Right lung (tissue), 10 donors: ENCODE measurements around the gene FAM156A. TPM values are rescaled to one million over a fixed set of nuclear protein-coding genes. Genes with fewer than 3 reads are reported as not detected.
"Not testable (repeated sequence)": the region's sequence is repeated elsewhere in the genome, so short reads cannot be mapped to it uniquely, and the experiment has no call there.

Experiments
- DNase-seq, 2 donors: peaks; one replicate each; pipeline ENCODE4 v3.0.0-alpha.2; 2013
- long read RNA-seq, 8 donors: transcript quantifications; one replicate each; lab custom pipeline, GENCODE V29; 2026
- polyA plus RNA-seq, 5 donors: library from polyadenylated mRNA; unstranded; fragments of 120-200 nt; gene quantifications; one replicate each; pipeline versions ENCODE4 v1.2.1 to v1.2.3, GENCODE V29; 2013; ENCODE audit warnings: inconsistent platforms in 1 of 5, low replicate concordance in 1 of 5; ENCODE audit not compliant: insufficient read length in 5 of 5, insufficient read depth in 1 of 5

FAM156A gene, protein sequence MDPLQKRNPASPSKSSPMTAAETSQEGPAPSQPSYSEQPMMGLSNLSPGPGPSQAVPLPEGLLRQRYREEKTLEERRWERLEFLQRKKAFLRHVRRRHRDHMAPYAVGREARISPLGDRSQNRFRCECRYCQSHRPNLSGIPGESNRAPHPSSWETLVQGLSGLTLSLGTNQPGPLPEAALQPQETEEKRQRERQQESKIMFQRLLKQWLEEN
- polyA plus RNA-seq = 10 to 100 TPM; 34.2 to 48.9 (median 42.3) TPM
- long read RNA-seq, donor 1, transcript FAM156A-201 (4 exons, 2,942 nt) = major isoform, 5 of 10 reads
- long read RNA-seq, donor 1, partial matches to known transcripts = 0 of 10 reads
- long read RNA-seq, donor 1, other reads (novel, unspliced or antisense) = 0 of 10 reads
- long read RNA-seq, donor 2, transcript FAM156A-221 (3 exons, 3,757 nt) = major isoform, 5 of 6 reads
- long read RNA-seq, donor 2, partial matches to known transcripts = 0 of 6 reads
- long read RNA-seq, donor 2, other reads (novel, unspliced or antisense) = 0 of 6 reads
- long read RNA-seq, donor 3, transcript FAM156A-221 (3 exons, 3,757 nt) = major isoform, 5 of 7 reads
- long read RNA-seq, donor 3, partial matches to known transcripts = 0 of 7 reads
- long read RNA-seq, donor 3, other reads (novel, unspliced or antisense) = 0 of 7 reads
- long read RNA-seq, donor 4, transcript FAM156A-221 (3 exons, 3,757 nt) = major isoform, 5 of 7 reads
- long read RNA-seq, donor 4, partial matches to known transcripts = 0 of 7 reads
- long read RNA-seq, donor 4, other reads (novel, unspliced or antisense) = 0 of 7 reads
- long read RNA-seq, donor 5, transcript FAM156A-221 (3 exons, 3,757 nt) = major isoform, 6 of 12 reads
- long read RNA-seq, donor 5, partial matches to known transcripts = 0 of 12 reads
- long read RNA-seq, donor 5, other reads (novel, unspliced or antisense) = 0 of 12 reads
- long read RNA-seq, donor 6, transcript FAM156A-221 (3 exons, 3,757 nt) = major isoform, 9 of 17 reads
- long read RNA-seq, donor 6, partial matches to known transcripts = 5 of 17 reads
- long read RNA-seq, donor 6, other reads (novel, unspliced or antisense) = 0 of 17 reads
- long read RNA-seq, donor 7, partial matches to known transcripts = 0 of 9 reads
- long read RNA-seq, donor 7, other reads (novel, unspliced or antisense) = 0 of 9 reads
- long read RNA-seq, donor 8, partial matches to known transcripts = 0 of 2 reads
- long read RNA-seq, donor 8, other reads (novel, unspliced or antisense) = 0 of 2 reads

DNA sequence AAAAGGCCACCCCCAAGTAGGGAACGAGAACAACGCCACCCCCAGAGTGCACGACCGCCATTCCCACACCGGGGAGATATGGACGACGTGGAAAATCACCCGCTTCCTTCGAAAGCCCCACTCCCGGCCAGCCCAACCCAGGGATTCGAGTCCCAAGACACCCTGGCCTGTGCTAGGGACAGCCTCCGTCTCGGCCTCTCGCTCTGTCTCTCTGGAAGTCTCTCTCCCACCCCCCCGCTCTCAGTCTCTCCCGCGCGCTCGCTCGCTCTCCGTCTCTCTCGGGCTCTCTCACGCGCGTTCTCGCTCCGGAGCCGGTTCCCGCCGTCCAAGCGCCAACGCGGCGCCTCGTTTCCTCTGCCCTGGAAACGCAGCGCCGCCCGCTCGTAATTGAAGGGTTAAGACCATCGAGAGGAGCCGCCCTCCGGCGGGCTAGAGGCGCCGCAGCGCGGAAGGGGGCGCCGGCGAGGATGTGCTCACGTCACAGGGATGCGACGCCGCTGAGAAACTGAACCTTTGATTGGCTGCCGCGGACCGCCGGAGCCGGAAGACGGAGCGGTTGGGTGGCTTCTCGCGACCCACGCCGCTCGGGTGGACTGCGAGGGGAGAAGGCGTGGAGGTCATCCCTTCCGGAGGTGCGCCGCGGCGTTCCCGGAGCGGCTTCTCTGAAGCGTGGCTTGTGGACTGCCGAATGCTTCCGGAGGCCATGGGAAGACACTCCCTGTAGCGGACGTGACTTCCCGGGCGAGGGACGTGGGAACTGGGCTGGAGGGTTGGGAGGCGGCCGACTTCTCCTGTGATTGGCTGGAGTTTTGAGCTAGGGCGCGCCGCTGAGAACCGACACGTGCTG, at the start of gene FAM156A:
Gene FAM156A, minus strand, starts transcription at position 406 of the 847 bp plus-strand sequence. CDS start 9,930 bp downstream, outside the sequence.
- not testable (repeated sequence) for DNase-seq

GRCh38 chrX:53005327-53005726, 47.0 kb upstream of the FAM156A start:
- DNase-seq = no peak

- DNase-seq = no peak
Measured at GRCh38 chrX:53004811-53005210, 46.5 kb upstream of the FAM156A start.

DNA sequence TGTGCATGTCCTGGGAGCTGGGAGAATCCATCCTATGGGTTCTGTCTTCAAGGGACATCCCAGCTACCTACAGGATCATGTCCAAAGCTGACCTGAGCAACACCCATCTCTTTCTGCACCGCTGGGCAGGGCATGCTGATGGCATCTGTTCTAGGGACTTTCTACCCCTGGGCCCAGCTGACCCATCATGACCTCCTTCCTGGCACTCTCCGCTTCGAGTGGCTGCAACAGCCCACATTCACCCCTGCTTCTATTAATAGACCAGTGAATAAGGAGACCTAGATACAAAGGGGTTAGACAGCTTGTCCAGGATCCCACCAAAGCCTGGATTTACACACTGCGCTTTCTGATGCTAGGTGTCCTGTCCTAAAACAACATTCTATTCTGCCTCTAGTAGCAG, 45.7 kb upstream of the FAM156A start:
- no peak for DNase-seq

DNA sequence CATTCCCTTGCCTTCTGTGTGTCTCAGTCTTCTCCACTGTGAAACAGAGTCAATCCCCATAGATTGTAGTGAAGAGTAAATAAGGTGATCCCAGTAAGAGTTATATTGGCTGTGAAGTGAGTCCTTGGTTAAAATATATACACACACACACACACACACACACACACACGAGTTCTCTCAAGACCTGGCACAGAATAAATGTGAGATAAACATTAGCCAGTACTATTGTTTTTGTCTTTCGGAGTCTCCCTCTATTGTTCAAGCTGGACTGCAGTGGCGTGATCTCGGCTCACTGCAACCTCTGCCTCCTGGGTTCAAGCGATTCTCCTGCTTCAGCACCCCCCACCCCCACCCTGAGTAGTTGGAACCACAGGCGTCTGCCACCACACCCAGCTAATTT, 44.8 kb upstream of the FAM156A start:
- no peak for DNase-seq

DNA sequence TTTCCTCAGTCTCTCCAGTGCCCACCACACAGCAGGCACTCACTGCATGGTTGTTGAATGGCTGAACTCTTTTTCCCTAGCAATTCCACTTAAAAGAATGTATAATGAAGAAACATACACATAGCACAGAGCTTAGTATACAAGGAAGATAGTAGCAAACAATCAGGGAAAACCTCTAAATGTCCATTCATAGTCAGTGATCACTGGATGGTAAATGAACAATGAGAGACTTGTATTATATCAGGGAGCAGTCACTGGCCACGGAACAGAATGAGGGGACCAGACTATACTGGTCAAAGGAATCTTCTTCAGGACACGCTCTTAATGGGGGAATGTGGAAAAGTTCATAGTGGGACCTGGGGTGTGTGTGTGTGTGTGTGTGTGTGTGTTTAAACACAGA, 43.6 kb upstream of the FAM156A start:
- no peak for DNase-seq

DNA sequence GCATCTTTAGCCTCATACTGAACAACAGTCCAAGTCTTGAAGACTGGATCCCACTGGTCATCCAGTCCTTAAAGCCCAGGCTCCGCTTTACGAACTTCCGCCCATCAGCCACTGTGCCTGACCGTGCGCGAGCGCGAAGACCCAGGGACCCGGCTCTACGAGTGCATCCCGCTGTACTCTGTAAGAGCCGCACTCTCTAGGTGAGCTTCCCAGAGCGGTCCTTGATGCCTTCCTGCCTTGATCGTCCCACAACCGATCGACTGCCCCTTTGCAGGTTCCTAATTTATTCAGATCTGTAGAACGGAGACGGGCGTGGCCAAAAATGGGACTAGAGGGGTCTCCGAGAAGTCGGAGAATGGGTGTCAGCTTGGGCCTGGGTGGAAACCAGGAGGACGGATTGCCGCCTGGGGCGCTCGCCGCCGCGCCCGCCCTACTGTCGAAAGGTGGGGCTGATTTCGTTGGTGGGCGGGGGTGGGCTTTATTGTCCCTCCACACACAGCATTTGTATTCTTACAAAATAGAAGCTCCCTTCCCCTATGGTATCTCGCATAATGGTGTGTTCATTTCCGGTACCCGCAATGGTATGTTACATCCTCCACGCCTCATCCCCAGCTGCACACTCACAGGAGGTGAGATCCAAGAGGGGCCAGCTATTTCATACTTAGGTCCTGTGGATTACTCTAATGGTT, 42.3 kb upstream of the FAM156A start:
- DNase-seq = no peak

GRCh38 chrX:52995987-52996331, 37.6 kb upstream of the FAM156A start:
- DNase-seq = no peak

GRCh38 chrX:52995135-52995986, 37.0 kb upstream of the FAM156A start:
- peak; percentile 93 to 94 for DNase-seq

GRCh38 chrX:52990848-52991247, 32.5 kb upstream of the FAM156A start:
- DNase-seq = no peak

DNA sequence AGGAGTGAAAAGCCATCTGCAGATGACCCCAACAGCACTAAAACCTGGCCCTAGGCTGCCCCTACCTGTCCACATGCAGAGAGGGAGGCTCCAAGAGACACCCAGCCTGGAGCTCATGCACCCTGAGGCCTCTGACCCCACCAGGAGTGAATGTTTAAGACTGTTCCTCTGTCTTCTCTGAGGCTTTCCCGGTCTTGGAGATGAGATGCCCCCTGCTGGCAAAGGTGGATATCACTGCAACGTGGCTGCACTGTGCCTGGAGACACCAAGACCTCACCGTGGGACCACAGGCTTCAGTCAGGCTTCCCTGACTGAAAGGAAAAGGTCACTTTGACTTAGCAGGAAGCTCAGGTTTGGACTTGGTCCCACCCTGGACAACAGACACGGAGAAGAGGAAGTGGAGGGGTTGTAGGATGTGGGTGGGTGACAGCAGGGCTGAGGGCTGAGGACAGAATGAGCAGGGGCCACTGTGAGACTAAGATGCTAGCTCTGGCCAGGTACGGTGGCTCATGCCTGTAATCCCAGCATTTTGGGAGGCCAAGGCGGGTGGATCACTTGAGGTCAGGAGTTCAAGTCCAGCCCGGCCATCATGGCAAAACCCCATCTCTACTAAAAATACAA, 31.8 kb upstream of the FAM156A start:
- DNase-seq = not testable (repeated sequence)

GRCh38 chrX:52988985-52989917, 30.9 kb upstream of the FAM156A start:
- DNase-seq = no peak

GRCh38 chrX:52983321-52984000, 25.1 kb upstream of the FAM156A start:
- DNase-seq = no peak

DNA sequence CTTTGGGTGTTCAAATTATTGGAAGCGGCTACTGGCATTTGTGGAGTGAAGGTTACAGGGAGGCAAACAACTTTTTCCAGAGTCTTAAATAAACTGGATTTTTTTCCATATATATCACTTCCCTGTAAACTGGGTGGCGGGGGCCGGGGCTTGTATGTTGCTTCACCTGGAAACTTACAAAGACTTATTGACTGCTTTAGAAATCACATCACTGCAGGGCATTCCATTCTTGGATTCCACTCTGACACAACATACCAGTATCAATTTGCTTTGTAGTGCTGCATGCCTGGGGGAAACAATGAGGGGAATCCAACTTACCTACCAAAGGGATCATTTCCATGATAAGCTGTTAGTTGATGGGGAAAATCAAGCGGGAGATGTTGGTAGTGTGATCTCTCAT, 21.7 kb upstream of the FAM156A start:
- DNase-seq = no peak

DNA sequence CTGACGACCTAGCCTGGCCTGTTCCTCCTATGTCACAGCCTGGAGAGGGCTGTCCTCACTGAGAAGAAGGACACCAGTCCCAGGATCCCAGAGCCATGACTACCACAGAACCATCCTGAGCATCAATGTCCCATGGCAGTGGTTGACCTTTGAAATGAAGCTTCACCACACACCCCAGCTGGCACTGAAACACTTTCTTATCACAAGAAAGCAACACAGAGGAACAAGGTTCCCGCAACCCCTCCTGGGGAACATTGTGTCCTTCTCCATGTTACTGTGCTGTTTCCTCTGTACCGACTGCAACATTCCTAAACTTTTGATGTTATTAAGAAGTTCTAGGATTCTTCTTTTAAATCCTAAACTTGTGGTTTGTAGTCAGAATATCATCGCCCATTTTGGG, 21.2 kb upstream of the FAM156A start:
- no peak for DNase-seq

- DNase-seq = no peak
Measured at GRCh38 chrX:52977953-52978352, 19.6 kb upstream of the FAM156A start.

DNA sequence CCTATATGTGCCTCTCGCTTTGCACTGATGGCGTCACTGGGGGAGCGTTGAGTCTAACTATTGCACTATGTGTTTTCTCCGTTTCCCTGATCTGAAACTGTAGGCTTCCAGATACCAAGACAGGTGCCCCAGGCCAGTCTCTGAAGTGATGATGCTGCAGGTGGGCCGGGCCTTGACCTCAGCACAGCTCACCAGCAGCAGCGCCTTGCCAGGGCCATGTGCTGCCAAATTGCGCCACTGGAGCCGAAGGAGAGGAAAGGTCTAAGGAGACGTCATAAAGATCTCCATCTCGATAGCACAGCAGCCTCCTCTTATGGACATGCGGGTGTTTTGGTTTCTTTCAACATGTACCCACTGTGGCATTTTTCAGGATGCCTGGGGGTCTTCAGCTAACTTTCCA, 17.3 kb upstream of the FAM156A start:
- not testable (repeated sequence) for DNase-seq
